Measurements from ENCODE around the gene EMC6. TPM values are rescaled to one million over a fixed set of nuclear protein-coding genes. Genes with fewer than 3 reads are reported as not detected.

The EMC6 gene
- total RNA-seq, 1 experiment from 2014 or later = 72.2 TPM

DNA sequence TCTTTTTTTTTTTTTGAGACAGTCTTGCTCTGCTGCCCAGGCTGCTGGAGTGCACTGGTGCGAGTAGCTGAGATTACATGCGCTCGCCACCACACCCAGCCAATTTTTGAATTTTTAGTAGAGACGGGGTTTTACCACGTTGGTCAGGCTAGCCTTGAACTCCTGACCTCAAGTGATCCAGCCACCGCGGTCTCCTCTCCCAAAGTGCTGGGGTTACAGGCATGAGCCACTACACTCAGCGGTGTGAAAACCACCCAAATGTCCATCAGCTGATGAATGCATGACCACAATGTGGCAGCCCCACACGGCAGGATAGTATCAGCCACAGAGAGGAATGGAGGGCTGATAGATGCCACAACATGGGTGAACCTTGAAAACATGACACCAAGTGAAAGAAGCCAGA, 25.2 kb downstream of the EMC6 start:
- no peak overlapping the region for H3K14ac ChIP-seq (ENCODE audit: insufficient read depth, low read length)
- H3K23me2 ChIP-seq (ENCODE audit: insufficient read length, low read depth, low read length, poor library complexity, severe bottlenecking) = peaks cover 4% of the 10 kb centered on the region
- H2BK20ac ChIP-seq (ENCODE audit: low read depth, low read length, poor library complexity, severe bottlenecking) = no peak overlapping the region
- no peak overlapping the region for H3K27ac ChIP-seq (ENCODE audit: insufficient read length, low read depth, low read length)
- no peaks in the 10 kb centered on the region for H3K27me3 ChIP-seq (ENCODE audit: insufficient read depth, low read length)
- no peak overlapping the region for H3T11ph ChIP-seq (ENCODE audit: low read length)
- no peak overlapping the region for H3K56ac ChIP-seq (ENCODE audit: insufficient read length, low read depth, low read length)
- no peak for TF ChIP-seq CTCF (conservative IDR thresholded peaks at IDR 0.05)
- Mint-ChIP-seq H3K9me3 (no peaks in the 10 kb centered on the region; a peak in 3 of 5 replicates), H3K27me3 (ENCODE audit: low read depth) (peaks cover 44% of the 10 kb centered on the region), H3K4me3 (no peak overlapping the region), H3K36me3 (ENCODE audit: insufficient read depth in 1 of 3, low read depth in 3 of 3) (peaks cover 0 to 4% (median 0%) of the 10 kb centered on the region in 3 experiments; a peak in 1 of 7 replicates), H3K27ac (no peak overlapping the region), H3K4me1 (peaks cover 5 to 13% of the 10 kb centered on the region in 2 experiments)
- H2BK5ac ChIP-seq (ENCODE audit: insufficient read length, low read length) = no peak overlapping the region
- H3K4ac ChIP-seq (ENCODE audit: low read depth, low read length) = no peak overlapping the region
- H2AK5ac ChIP-seq (ENCODE audit: insufficient read length, low read length) = no peak overlapping the region
- H2BK12ac ChIP-seq (ENCODE audit: insufficient read length, low read depth, low read length) = no peak overlapping the region
- no peaks in the 10 kb centered on the region for H3K4me1 ChIP-seq (ENCODE audit: insufficient read depth, low read length)
- H4K91ac ChIP-seq (ENCODE audit: insufficient read length, low read depth, low read length) = no peak overlapping the region
- H3K4me2 ChIP-seq (ENCODE audit: insufficient read depth, insufficient read length, low read length) = no peak overlapping the region
- H2BK120ac ChIP-seq (ENCODE audit: low read depth, low read length, poor library complexity, severe bottlenecking) = no peak overlapping the region
- no peaks in the 10 kb centered on the region for H3K9me3 ChIP-seq (ENCODE audit: control insufficient read depth, low read depth, low read length)
- no peak overlapping the region for H4K5ac ChIP-seq (ENCODE audit: insufficient read length, low read depth, low read length)
- peaks cover 3% of the 10 kb centered on the region for H4K20me1 ChIP-seq (ENCODE audit: control insufficient read depth, insufficient read depth, insufficient read length)
- no peak overlapping the region for H4K8ac ChIP-seq (replicated peaks; ENCODE audit: insufficient read length, low read depth, low read length)
- no peak overlapping the region for H2BK15ac ChIP-seq (ENCODE audit: low read depth, low read length)
- H3K9ac ChIP-seq (ENCODE audit: extremely low read depth, insufficient read length, low read length) = no peak overlapping the region
- no peaks in the 10 kb centered on the region for H3K79me2 ChIP-seq (ENCODE audit: insufficient read depth, low read length)
- WGBS (ENCODE audit: extremely low coverage, insufficient read length, low lambda C conversion rate) = no CpG with 5 or more reads among the region's 9 CpGs
- H3K18ac ChIP-seq (ENCODE audit: insufficient read length, low read depth, low read length) = no peak overlapping the region
- H2AFZ ChIP-seq (ENCODE audit: low read length) = no peak overlapping the region
- no peak overlapping the region for H3K23ac ChIP-seq (ENCODE audit: insufficient read length, low read depth, low read length)
- no peaks in the 10 kb centered on the region for H3K79me1 ChIP-seq (ENCODE audit: insufficient read depth, low read depth, low read length, poor library complexity, severe bottlenecking)
- DNase-seq = no peak
